ENCODE data around the gene MRPS35.

DNA sequence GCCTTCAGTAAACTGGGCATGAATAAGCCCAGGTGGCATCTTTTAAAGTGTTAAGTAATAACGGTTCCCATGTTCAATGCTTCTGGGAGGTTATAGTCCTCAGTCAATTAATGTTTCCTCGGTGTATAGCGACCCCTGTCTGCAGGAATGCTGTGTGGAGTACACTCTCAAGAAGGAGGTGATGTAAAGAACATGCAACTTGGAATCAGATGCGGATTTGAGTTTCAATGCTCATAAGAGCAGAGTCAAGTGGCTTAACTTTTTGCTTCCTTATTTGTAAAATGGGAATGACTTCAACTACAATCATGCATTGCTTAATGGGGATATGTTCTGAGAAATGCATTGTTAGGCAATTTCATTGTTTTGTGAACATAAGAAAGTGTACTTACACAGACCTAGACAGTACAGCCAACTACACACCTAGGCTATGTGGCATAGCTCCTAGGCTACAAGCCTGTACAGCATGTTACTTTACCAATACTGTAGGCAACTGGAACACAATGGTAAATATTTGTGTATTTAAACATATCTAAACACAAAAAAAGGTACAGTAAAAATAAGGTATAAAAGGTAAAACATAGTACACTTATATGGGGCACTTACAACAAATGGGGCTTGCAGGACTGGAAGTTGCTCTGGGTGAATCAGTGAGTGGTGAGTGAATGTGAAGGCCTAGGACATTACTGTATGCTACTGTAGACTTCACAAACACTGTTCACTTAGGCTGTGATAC, 6.7 kb upstream of the MRPS35 start:
- TF ChIP-seq, protein P1, sequence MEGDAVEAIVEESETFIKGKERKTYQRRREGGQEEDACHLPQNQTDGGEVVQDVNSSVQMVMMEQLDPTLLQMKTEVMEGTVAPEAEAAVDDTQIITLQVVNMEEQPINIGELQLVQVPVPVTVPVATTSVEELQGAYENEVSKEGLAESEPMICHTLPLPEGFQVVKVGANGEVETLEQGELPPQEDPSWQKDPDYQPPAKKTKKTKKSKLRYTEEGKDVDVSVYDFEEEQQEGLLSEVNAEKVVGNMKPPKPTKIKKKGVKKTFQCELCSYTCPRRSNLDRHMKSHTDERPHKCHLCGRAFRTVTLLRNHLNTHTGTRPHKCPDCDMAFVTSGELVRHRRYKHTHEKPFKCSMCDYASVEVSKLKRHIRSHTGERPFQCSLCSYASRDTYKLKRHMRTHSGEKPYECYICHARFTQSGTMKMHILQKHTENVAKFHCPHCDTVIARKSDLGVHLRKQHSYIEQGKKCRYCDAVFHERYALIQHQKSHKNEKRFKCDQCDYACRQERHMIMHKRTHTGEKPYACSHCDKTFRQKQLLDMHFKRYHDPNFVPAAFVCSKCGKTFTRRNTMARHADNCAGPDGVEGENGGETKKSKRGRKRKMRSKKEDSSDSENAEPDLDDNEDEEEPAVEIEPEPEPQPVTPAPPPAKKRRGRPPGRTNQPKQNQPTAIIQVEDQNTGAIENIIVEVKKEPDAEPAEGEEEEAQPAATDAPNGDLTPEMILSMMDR (IDR thresholded peaks at IDR 0.05) = peak; percentile 26 to 72 (median 47)
- no peak for TF ChIP-seq EP300 (IDR thresholded peaks at IDR 0.05)
- TF ChIP-seq POLR2A (IDR thresholded peaks at IDR 0.05) = no peak

Data from ovary (tissue), 3 donors.